Cardiac fibroblast (primary cell): Measurements from ENCODE around the gene PLAC8L1.

Source experiments
- DNase-seq, 2 donors: peaks; one replicate each; pipeline versions ENCODE4 v3.0.0 to v3.0.0-alpha.2; 2010; ENCODE audit warnings: low read depth in 2 of 2
- H3K4me3 ChIP-seq, 2 donors: replicated peaks in 1 of 2; 1 replicate in 1 of 2; 2 replicates in 1 of 2; pipeline ENCODE4 v1.5.1; 2011; ENCODE audit warnings: low read depth in 2 of 2, low read length in 2 of 2, mild to moderate bottlenecking in 2 of 2, moderate library complexity in 1 of 2
- TF ChIP-seq, protein P1 (sequence below): IDR thresholded peaks from one replicate; pipeline ENCODE4 v1.5.1; 2011; ENCODE audit warnings: low read depth, mild to moderate bottlenecking, low read length, inconsistent platforms

PLAC8L1 gene

DNA sequence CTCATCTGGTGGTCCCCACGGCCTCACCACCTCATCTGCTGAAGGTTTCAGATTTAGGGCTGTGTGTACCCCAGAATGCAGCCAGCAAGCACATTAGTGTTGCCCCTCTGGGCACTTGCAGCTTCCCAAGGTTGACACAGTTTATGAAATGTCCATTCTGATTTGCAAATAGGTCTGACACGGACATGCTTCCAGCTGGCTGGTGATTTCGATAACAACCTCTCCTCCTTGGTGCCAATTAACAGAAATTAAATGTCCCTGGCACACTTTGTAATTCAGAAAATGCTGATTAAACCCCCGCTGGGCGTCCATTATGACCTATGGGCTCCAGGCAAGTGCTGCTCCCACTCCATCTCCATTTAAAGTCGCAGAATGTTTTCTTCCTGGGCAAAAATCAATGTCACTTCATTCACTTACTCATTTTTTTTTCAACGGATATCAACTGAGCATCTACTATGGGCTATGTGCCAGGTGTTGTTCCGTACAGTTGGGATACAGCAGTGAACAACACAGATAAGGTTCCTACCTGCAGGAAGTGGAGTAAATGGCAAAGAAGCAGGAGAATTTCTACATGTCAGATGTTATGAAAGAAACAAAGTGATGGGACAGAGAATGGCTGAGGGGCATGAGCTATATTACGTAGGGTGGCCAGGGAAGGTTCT is 32.0 kb downstream of the PLAC8L1 start:
- no peak for DNase-seq
- TF ChIP-seq, protein P1, sequence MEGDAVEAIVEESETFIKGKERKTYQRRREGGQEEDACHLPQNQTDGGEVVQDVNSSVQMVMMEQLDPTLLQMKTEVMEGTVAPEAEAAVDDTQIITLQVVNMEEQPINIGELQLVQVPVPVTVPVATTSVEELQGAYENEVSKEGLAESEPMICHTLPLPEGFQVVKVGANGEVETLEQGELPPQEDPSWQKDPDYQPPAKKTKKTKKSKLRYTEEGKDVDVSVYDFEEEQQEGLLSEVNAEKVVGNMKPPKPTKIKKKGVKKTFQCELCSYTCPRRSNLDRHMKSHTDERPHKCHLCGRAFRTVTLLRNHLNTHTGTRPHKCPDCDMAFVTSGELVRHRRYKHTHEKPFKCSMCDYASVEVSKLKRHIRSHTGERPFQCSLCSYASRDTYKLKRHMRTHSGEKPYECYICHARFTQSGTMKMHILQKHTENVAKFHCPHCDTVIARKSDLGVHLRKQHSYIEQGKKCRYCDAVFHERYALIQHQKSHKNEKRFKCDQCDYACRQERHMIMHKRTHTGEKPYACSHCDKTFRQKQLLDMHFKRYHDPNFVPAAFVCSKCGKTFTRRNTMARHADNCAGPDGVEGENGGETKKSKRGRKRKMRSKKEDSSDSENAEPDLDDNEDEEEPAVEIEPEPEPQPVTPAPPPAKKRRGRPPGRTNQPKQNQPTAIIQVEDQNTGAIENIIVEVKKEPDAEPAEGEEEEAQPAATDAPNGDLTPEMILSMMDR: no peak
- H3K4me3 ChIP-seq: no peak overlapping the region

DNA sequence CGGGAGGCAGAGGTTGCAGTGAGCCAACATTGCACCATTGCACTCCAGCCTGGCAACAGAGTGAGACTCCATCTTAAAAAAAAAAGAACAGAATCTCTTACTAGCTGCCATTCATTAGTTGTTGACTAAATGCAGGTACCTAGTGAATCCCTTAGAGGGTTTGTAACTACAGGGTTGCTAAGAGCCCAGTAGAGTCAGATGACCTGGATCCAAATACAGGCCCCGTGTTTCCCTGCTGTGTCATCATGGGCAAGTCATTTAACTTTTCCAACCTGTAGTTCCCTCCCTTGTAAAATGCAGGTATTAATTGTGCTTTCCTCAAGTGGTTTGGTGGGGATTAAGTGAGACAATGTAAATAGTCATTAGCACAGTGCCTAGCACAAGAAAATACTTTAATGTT is 32.8 kb downstream of the PLAC8L1 start:
- DNase-seq: no peak
- no peak overlapping the region for H3K4me3 ChIP-seq
- TF ChIP-seq, protein P1: no peak

DNA sequence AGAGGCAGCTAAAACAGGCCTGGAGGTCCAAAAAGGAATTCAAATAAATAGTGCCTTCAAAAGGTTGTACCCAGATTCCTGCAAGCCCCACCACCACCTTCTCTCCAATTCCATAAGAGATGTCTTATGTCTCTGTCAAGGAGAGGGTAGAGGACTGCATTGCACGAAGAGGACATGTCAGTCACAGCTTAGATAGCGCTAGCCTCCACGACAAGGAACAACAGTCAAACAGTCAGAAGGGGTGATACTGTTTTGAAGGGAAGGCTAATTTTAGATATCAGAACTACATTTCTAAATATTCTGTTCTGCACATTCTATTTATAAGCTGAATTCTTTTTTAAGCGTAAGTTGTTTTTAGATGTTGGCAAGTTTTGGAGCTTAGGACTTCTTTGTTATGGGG is 34.2 kb downstream of the PLAC8L1 start:
- DNase-seq: no peak
- H3K4me3 ChIP-seq: no peak overlapping the region
- TF ChIP-seq, protein P1: no peak

DNA sequence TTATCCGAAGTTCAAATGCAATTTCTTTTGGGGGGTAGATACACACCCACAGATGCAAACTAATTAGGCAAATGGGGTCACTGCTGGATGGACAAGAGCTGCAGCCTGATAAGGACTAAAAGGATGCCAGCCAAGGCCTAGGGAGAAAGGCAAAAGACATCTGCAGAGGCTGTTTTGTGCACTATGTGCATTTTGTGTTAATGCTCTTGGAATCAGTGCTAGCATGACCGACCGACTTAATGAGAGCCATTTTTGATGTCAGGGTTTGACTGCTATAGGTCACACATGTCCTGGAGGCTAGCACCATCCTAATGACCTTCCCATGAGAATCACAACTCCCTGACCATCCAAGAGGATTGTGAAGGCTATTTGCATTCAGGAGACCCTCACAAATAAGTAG is 34.6 kb downstream of the PLAC8L1 start:
- no peak overlapping the region for H3K4me3 ChIP-seq
- TF ChIP-seq, protein P1: no peak
- no peak for DNase-seq

DNA sequence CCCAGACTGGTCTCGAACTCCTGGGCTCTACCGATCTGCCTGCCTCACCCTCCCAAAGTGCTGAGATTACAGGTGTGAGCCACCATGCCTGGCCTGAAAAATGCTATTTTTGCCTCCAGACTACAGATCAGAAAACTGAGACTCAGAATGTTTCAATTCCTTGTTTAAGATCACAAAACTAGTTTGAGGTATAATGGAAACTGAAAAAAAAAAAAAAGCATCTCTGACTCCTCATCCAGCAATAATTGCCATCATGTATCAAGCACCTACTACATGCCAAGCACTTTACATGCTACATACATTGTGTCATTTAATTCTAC is 35.6 kb downstream of the PLAC8L1 start:
- H3K4me3 ChIP-seq: no peak overlapping the region
- TF ChIP-seq, protein P1: no peak
- no peak for DNase-seq

DNA sequence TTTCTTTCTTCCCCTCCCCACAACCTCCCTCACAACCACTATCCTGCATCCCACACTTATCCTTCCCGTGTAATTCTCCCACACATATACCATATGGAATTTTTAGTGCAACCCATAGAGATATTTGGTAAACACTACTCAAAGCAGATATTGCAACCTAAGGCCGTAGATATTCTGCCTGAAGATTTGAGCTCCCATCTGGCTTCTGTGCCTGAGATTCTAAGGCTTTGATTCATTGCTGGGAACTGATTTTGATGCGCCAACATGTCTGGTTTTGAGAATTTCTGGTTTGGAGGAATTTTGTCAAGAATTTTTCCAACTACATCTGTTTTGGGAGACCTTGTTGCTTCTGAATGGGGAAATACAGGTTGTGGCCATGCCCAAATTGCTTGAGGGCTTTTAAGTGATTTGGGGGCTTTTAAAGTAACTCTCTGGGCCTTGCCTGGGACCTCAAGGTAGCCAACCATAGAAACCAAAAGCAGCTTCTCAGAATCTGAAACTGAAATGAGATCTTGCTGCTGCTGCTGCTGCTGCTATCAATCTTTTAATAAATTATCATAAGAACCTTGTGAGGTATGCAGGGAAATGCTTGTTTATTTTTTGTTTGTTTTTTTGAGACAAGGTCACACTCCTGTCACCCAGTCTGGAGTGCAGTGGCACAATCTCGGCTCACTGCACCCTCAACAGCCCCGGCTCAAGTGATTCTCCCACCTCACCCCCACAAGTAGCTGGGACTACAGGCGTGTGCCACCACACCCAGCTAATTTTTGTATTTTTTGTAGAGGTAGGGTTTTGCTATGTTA is 36.2 kb downstream of the PLAC8L1 start:
- no peak overlapping the region for H3K4me3 ChIP-seq
- TF ChIP-seq, protein P1: no peak
- DNase-seq: no peak
